Lower leg skin (tissue), 3 donors: ENCODE results near the gene APOC3.

Experiments used
- CTCF ChIP-seq, 3 donors: fragments of 450-650 bp; IDR thresholded peaks; one replicate each; pipeline ENCODE4 v1.5.1; 2016; ENCODE audit warnings: antibody characterized with exemption in 3 of 3, mild to moderate bottlenecking in 3 of 3, moderate library complexity in 2 of 3
- POLR2A ChIP-seq, 2 donors: fragments of 450-650 bp; IDR thresholded peaks; one replicate each; pipeline ENCODE4 v1.6.1; 2016 to 2017; ENCODE audit warnings: antibody characterized with exemption in 2 of 2, mild to moderate bottlenecking in 1 of 2, moderate library complexity in 1 of 2

DNA sequence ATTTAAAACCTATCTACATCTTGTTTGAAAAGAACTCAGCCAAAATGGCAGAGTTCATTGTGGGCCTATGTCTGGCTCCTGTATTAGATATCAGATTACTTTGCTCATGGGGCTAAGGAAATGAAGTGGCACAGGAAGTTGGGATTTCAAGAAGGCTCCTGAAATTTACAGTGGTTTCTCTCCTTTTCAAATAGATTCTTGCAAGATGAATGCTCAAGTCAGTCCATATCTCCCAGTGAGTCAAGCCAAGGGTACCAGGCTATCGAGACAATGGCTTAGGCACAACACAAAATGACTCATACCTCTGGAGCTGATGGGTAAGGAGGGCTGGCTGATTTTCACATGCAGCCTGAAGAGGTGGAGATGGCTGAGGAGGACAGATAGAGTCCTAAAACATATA, 31.8 kb downstream of the APOC3 start:
- no peak for TF ChIP-seq CTCF (IDR thresholded peaks at IDR 0.05)
- TF ChIP-seq POLR2A (IDR thresholded peaks at IDR 0.05) = no peak
